HG03039 (cell line): ENCODE measurements around the gene PNMA5.

Source experiments
- ATAC-seq: cut with Tn5 transposase; IDR thresholded peaks from one replicate; pipeline ENCODE4 v1.9.1; 2021; ENCODE audit warnings: mild to moderate bottlenecking, moderate library complexity; ENCODE audit not compliant: unreplicated experiment

PNMA5 gene

GRCh38 chrX:152958524-152959465, 35.1 kb downstream of the PNMA5 start:
- ATAC-seq: peak; percentile 83

GRCh38 chrX:152958047-152958446, 35.9 kb downstream of the PNMA5 start:
- no peak for ATAC-seq

GRCh38 chrX:152950786-152951185, 43.1 kb downstream of the PNMA5 start:
- ATAC-seq: no peak

DNA sequence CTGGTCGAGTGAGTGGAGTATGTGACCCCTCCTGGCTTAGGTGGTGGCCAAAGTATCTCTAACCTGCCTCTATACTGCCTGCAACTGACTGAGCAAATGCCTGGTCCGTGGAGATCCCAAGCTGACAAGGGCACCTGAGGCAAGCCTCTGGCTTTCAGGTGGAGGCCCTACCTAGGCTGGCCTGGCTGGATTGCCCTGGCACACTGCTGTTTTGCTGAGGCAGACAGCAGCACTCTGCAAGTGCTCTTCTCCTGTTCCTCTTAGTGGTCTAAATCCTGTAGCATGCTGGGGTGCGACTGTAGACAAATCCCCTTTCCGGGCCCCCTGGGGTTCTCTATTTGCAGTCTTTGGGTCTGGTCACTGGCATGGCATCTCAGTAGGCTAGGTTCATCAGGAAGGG, 44.8 kb downstream of the PNMA5 start:
- ATAC-seq: no peak

DNA sequence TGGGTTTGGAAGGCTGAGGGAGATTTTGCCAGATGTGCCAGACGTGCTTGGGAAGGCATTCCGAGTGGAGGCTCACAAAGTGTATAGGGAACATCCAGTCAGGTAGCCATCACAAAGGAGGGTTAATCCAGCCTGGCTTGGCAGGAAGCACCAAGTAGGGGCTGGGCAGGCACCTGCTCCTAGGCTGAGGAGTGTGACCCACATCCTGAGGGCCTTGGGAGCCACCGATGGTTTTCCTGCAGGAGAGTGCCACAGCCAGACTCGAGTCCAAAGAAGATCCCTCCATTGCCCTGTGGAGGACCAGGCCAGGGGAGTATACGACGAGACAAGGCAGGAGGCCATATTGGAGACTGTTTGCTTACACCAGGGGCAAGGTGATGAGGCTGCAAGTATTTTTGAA, 47.2 kb downstream of the PNMA5 start:
- no peak for ATAC-seq

DNA sequence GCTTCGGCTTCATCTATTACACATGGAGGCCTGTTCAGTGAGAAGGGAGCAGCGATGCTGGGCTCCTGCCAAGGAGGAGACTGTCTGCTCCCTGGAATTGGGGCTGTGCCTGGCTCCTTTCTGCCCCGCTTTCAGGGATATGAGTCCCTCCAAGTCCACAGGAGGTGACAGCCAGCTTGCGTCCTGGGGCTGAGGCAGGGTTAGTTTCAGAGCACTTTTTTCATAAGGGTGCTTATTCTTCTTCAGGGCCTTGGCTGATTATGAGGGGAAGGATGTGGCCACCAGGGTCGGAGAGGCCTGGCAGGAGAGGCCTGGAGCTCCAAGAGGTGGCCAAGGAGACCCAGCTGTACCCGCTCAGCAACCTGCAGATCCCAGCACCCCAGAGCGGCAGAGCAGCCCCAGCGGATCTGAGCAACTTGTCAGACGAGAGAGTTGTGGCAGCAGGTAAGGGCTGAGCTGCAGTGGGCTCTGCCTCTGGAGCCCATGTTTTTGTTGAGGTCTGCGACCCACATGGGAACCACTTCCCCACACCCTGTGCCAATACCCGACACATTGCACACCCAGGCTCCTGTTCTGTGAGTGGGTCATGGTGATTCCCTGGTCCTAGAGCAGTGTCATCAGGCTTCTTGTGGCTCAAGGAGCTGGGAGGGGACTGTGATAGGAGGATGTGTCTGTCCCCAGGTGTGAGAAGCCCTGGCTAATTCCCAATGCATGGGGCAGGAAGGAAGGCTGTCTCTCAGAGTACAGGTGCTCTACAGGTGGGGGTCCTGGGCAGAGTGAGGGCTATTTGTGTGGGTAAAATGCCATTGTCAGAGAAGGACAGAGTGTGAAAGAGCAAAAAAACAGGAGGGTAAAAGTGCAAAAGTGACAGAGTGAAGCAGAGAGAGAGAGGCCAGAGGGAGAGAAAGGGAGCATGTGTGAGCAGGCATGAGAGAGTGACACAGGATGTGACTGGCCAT, 48.6 kb downstream of the PNMA5 start:
- ATAC-seq: no peak

DNA sequence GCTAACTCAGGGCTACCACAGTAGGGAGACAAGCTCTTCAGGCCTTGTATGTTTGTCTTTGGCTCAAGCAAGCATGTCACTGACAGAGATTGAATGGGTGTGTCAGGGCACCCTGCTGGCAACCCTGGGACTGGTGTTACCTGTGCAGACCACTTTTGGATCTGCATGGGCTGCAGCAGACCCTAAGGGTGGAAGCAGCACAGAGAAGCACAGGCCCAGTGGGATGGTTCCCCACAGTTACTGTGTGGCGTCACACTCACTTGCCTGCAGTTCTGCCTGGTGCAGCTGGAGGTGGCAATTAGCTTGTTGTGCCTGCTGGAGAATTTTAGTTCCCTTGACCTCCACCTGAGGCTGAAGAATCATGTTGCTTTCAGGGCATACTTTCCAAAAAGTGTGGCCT, 50.1 kb downstream of the PNMA5 start:
- no peak for ATAC-seq

- ATAC-seq: no peak
Observed at GRCh38 chrX:152942077-152942442, 51.9 kb downstream of the PNMA5 start.

DNA sequence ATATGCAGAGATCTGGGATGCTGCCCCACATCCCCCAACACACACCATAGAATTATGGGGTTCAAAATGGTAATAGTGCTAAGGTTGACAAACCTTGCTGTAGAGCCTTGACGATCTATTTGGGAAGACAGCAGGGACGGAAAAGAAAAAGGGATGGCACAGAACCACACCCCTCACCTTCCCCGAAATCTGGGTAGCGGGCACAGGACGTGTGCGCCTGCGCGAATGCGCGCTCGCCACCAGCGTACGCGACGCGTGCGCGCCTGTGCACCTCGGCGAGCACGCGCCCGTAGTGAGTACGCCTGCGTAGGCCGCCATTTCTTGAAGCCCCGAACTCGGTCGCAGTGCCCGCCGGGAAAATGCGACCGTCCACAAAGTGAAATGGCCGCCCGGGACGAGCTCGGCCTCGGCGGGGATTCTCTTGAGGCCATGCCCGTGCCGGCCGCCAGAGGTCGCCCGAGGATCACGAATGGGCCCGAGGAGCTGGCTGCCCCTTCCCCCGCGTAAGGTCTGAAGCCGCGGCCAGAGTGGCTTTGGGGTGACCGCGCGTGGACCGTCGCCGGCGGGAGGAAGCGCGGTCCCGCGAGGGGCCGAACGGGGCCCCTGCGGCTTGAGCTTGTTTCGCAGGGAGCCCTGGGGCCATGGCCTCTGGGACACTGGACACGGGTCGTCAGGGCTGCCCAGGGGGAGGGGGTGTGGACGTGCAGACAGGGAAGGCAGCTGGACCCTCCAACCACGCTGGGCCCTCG, 52.4 kb downstream of the PNMA5 start:
- peak; percentile 87 for ATAC-seq
